GM15510 (cell line): ENCODE results near the gene ASPG.

ENCODE experiments used
- POLR2A ChIP-seq: IDR thresholded peaks from 3 replicates; pipeline ENCODE4 v1.6.1; 2011; ENCODE audit warnings: borderline replicate concordance; ENCODE audit not compliant: insufficient read length; ENCODE audit errors: extremely low read depth

ASPG gene

DNA sequence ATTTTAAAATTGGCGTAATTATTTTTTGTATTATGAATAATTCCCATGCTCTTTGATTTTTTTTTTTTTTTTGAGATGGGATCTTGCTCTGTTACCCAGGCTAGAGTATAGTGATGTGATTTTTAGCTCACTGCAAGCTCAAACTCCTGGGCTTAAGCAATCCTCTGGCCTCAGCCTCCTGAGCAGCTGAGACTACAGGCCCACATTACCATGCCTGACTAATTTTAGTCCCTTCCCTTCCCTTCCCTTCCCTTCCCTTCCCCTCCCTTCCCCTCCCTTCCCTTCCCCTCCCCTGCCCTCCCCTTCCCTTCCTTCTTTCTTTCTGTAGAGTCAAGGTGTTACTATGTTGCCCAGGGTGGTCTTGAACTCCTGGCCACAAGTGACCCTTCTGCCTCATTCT is 43.5 kb downstream of the ASPG start:
- no peak for TF ChIP-seq POLR2A

DNA sequence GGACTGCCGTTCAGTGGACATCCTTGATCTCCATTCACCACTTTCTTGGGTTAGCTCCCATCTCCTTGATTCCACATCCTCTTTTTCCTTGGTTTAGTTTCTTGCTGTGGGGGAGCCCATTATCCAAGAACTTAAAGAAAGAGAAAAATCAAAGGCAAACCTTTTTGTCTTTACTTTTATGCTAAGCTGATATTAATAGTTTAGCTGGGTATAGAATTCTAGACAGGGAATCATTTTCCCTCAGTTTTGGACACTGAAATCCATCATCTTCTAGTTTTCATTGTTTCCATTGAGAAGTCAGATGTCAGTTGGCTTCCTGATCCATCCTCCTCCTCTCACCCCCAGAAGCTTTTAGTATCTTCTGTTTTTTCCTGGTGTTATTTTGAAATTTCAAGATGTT is 44.1 kb downstream of the ASPG start:
- TF ChIP-seq POLR2A, result no peak

DNA sequence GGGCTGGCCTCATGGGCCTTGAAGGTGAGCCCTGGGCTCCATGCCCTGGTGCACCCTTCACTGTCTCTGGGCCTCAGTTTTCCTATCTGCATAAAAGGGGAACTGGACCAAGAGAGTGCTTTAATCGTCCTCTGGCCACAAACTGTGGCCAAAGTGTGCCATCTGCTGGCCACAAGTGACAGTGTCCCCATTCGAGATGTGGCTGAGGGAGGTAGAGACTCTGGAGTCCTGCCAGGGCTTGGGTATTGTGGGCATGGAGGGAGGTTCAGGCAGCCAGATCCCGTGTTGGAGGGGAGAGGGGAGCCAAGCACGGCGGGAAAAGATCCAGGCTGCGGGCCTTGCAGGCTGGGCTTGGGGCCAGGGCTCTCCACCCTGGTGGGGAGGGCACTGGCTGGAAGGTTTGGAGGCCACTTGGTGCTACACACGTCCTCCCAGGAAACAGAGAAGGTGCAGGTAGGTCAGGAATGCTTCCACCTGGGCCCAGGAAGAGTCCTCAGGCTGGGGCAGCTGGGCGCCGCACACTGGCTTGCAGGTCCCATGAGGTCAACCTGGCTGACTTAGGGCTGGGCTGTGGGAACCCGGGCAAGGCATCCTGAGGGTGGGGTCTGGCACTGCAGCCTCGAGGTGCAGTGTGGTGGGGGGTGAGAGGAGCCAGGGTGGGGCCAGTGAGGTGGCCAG is 45.6 kb downstream of the ASPG start:
- TF ChIP-seq POLR2A, result no peak

DNA sequence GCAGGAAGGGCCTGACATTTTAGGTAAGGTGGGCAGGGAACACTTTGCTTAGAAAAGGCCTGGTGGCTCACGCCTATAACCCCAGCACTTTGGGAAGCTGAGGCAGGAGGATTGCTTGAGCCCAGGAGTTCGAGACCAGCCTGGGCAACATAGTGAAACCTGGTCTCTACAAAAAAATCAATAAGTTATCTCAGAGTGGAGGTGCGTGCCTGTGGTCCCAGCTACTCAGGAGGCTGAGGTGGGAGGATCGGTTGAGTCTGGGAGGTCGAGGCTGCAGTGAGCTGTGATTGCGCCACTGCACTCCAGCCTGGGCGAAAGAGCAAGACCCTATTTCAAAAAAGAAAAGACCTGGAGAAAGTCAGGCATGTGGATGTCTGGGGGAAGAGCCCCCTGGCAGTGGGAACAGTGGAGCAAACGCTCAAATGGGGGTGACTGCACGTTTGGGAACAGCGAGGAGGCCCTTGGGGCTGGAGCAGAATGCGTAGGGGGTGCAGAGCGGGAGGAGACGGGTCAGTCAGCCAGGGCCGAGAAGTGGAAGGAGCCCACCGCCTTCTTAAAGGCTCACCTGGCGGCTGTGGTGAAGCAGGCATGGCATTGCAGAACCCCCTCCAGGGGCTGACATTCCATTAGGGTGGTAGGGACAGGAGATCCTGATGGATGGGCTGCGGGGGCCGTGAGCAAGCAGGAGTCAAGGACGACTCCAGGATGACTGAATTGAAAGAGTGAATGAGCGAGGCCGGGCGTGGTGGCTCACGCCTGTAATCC is 46.6 kb downstream of the ASPG start:
- no peak for TF ChIP-seq POLR2A

DNA sequence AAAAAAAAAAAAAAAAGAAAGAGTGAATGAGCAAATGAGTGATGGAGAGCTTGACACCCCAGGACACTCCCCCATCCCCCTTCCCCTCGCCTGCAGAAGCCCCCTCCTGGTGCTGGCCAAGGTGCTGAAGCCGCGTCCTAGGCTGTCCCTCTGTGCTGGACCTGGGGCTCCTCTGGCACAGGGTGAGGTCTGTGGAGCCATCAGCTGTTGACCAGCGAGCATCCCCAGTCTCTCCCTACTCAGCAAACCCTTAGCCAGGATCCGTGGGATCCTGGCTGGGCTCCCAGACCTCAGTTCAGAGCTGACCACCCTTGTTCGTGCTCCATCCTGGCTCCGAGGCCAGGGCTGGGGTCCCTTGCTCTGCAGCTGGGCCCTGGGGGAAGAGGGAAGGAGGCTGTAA is 47.5 kb downstream of the ASPG start:
- no peak for TF ChIP-seq POLR2A

DNA sequence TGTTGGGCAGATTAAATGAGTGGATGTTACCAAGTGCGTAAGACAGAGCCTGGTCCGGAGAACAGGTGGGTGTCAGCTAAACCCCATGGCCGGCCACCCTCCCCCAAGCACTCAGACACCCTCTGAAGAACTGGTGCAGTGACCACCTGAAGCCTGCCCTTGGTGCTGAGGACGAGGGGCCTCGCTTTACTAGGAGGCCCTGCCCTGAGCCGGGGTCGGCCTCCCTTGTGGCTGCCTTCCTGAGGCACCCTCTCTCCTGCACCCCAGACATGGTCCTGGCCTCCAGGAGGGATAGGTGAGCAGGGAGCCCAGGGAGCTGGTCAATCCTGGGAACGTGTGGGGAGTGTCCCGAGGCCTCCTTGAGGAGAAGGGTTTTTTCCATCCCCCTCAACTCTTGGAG is 48.0 kb downstream of the ASPG start:
- TF ChIP-seq POLR2A, result no peak

DNA sequence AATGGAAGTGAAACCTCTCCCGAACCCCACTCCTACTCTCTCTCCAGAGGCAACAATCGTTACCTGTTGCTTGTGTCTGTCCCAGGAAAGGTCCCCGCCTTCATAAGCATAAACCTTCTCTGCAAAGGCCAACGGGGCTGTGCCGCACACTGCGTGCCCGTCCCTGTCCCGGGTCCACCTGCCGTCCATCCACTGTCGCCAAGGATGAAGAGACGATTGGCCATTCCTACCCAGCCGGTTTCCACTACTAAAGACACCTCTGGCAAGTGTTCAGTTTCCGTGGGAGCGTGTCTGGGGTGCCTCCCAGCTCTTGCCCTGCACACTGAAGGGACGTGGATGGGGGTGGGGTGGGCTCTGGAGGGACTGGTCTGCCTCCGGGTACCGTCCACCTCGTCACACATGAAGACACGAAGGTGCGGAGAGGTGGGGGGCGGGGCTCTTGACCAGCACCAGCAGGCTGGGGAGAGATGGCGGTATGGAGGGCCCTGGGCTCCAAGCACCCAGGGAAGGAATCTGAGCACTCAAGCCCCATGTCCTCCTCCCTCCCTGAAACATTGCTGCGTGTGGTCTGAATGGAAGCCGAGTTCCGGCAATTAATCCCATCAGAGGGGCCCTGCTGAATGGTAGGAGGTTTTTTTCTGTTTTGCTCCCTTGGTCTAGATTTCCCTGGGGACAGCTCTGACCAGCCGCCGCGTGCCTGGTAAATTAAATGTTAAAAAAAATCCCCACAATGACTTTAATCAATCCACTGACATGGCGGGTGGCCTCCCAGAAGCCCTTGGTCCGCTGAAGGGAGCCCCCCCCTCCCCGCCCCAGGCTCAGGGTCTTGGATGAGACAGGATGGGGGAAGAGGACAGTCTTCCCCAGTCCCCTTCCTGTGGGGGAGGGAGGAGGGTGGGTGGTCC is 48.8 kb downstream of the ASPG start:
- no peak for TF ChIP-seq POLR2A

DNA sequence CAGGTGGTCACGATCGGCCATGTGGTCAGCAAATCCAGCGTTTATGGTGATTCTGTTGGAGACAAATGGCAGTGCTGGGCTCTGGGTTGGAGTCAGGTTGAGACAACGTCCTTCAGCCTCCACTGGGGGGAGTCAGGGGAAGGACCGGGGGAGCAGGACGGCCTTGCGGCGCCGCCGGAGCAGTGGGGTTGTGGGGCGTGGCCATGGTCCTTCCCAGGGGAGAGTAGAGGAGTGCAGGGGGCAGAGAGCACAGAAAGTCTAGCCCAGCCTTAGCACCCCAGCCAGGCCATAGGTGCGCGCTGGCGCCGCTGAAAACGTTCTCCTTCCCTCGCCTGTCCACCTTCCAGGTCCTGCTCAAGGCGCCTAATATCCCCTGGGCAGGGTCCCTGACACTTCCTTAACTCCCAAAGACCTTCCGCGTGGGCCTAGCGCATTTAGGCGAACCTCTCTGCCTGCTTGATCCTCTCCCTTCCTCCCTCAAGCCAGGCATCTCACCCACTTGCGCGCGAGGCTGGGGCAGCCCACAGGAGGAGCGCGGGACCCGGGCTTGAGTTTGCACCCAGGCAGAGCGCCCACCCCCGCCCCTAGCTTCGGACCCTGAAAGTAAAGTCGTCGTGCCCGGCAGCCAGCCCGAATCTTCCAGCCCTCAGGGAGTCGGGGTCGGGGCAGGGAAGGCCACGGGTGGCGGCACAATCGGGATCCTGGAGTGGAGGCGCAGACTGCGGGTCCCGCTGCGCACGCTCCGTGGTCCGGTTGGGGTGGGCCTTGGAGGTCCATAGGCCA is 49.8 kb downstream of the ASPG start:
- TF ChIP-seq POLR2A, result no peak

DNA sequence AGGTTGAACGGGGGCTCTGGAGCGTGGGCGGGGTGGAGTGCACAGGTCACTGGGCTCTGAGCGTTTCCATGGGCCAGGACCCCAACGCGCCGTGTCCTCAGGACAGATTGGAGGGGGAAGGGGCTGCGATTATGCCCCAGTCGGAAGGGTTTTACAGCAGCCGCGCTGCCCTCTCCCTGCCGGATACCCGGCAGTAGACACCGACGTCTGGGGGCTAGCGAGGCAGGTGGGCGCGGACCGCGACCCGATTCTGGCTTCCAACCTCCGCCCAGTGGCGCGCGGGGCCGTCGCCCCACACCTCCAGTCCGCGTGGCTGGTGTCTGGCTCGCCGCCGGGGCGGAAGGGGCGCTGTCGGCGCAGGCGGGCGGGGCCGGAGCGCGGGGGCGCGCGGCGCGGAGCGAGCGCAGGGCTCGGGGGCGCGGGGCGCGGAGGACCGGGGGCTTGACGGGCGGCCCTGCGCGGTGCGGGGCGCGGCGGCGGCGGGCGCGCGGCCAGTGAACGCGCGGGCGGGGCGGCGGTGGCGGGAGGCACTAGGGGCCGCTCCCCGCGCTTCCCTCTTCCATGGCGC is 50.5 kb downstream of the ASPG start:
- no peak for TF ChIP-seq POLR2A

DNA sequence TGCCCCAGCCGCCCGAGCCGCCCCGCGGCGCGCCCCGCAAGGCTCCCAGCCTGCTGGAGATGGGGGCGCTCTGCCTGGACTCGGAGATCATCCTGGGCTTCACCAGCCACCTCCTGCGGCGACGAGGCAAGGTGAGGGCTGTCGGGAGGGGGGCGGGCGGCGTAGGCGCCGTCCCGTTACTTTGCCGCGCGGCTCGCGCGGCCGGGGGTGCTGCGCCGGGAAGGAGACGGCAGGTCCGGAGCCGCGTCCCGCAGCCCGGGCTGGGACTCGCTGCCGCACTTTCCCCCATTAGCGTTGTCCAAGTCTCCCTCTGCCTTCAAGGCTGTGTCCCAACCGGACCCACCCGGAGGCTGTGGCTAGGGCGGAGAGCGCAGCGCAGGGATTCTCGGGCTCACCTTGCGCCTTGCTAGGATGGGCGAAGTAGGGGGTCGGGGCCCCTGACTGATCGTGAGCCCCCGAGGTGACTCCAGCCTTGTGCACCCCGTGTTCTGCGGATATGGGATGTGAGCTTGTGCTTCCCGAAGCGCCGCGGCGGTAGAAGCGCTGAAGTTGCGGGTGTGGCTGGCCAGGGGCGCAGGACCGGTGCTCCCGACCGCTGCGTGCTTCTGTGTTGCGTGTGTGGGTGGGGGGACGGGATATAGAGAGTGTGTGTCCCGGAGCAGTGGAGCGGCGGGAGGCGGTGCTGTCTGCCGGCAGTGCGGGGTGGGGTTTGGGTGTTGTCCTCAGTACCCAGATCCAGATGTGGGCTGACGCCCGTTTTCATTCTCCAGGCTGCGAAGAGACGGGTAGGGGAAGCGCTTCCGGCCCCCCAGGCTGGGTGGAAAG is 51.2 kb downstream of the ASPG start:
- TF ChIP-seq POLR2A, result no peak

DNA sequence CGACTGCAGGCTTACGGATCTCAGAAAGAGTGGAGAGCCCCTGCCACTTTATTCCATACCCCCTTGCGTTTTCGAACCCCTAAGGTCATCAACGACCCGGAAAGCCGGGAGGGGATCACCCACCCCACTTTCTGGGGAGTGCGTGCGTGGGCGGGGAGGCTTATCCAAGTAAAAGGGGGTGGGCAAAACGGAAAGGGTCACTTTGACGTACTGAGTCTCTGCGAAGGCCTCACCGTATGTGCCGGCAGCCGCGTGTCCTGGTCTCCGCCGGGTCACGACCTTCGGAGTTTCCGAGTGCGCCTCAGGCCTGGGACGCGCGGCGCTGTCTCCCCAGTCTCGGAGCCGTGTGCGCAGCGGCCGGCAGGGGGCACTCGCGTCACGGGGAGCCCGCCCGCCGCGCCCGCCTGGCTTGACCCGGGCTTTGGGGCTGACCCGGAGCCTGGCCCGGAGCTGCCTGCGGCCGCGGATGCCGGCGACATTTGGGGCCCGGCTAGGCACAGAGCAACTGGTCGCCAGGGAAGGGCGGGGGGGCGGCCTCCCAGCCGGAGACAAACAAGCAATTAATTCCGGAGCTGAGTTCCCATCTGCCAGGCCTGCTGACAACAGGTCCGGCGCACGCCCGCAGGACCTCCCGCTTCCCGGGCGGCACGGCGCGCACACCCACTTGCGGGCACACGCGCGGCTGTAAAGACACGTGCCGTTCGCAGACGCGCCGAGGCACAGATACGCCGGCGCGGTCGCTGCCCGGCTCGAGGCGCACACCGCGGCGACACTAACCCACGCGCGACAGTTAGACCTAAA is 52.0 kb downstream of the ASPG start:
- TF ChIP-seq POLR2A, result no peak

DNA sequence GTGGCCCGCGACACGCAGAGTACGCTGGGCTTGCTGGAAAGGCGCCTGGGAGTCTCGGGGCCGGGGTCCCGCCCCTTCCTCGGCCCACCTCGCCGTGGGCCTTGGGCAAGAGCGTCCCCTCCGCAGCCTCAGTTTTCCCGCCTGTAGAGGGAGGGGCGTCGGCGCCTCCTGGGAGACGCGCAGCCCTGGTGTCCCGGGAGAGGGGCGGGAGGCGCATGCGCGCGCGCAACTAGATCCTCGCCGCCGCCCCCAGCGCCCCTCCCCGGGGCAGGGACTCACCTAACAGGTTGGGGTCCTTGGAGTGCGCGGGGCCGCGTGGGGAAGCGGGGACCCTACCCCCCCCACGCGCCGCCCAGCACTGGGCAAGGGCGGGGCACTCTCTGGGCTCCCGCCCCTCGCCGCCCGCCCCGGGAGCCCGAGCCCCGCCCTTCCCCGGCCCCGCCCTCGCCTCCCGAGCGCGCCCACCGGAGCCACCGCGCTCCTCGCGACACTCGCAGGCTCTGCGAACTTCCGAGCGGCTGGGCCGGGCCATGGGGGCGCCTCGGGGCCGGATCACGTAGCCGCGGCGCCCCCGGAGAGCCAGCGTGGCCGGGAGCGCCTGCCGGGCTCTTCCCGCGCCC is 52.7 kb downstream of the ASPG start, which contains the start of gene KIF26A:
KIF26A (plus strand) TSS at position 490 of the 620 bp plus-strand sequence. CDS start 136 bp downstream, outside the sequence.
- no peak for TF ChIP-seq POLR2A

DNA sequence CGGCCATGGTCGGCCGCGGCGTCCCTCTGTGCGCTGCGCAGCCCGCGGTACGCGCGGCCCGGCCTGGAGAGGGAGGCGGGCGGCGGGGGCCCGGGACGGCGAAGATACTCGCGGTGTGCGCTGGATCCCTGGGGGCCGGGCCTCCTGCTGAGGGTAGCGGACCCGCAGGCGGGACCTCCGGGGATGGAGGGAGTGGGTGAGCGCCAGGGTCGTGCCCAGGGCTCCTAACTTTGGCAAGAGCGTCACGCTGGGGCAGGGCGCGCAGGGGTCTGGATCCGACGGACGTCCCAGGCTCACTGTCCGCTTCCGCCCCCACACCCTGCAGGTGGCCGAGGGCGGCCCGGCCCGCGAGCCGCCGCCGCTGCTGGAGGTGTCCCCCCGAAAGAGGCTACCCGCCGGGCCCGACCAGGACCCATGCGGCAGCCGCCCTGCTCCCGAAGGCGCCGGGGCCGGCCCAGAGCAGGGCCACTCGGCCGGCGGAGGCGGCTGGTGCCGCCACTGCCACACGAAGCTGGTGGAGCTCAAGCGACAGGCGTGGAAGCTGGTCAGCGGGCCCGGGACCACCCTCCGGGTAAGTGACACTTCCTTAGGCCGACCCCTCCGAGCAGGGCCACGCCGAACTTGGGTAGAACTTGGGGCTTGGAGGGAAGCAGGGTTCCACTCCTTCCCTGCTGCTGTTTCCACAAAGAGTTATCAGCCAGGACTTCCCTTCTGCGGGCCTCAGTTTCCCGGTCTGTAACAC is 53.4 kb downstream of the ASPG start:
- no peak for TF ChIP-seq POLR2A
